ENCODE results near the gene CHCHD4.

Gene CHCHD4

DNA sequence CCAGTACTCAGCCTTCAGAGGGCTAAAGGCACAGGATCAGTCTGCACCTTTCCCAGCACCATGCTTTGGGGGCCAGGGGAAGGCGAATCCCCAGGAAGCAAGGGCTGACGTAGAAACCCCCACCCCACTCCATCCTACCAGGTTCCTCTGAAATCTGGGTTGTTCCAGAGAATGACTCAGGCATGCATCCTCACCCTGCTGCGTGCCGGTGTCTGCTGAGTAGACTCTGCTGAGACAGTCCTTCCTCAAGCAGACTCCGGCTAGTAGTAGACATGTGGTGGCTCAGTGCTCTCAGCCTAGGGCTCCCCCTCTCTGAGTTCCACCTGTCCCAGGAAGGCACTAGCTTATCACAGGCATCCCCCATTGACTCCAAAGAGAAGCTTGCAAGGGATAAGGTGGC, 9.2 kb upstream of the CHCHD4 start:
- POLR2A ChIA-PET: interaction anchor here (1.5 to 5.4 kb wide), 2 partner anchors 9 to 11 kb away, joined by 5 to 20 read pairs; partner anchors contain the start of genes CHCHD4 and TMEM43
- Histone ChIP-seq H3K9me3 (ENCODE audit: control insufficient read depth, insufficient read depth, low read depth, low read length) (no peaks in the 10 kb centered on the region), H3K36me3 (ENCODE audit: control insufficient read depth in 2 of 2, insufficient read depth in 1 of 2, low read length in 2 of 2) (peaks cover 20 to 97% of the 10 kb centered on the region in 2 experiments), H3K4me3 (ENCODE audit: low read depth, low read length) (no peak overlapping the region), H3K4me1 (ENCODE audit: control insufficient read depth, insufficient read depth, low read length) (no peaks in the 10 kb centered on the region), H3K27ac (ENCODE audit: extremely low read depth, low read depth, low read length) (no peak overlapping the region)
- no peak for TF ChIP-seq KLF7 (tag by site-specific recombination; IDR thresholded peaks at IDR 0.05; ENCODE audit: borderline replicate concordance)
- TF ChIP-seq, protein P1, sequence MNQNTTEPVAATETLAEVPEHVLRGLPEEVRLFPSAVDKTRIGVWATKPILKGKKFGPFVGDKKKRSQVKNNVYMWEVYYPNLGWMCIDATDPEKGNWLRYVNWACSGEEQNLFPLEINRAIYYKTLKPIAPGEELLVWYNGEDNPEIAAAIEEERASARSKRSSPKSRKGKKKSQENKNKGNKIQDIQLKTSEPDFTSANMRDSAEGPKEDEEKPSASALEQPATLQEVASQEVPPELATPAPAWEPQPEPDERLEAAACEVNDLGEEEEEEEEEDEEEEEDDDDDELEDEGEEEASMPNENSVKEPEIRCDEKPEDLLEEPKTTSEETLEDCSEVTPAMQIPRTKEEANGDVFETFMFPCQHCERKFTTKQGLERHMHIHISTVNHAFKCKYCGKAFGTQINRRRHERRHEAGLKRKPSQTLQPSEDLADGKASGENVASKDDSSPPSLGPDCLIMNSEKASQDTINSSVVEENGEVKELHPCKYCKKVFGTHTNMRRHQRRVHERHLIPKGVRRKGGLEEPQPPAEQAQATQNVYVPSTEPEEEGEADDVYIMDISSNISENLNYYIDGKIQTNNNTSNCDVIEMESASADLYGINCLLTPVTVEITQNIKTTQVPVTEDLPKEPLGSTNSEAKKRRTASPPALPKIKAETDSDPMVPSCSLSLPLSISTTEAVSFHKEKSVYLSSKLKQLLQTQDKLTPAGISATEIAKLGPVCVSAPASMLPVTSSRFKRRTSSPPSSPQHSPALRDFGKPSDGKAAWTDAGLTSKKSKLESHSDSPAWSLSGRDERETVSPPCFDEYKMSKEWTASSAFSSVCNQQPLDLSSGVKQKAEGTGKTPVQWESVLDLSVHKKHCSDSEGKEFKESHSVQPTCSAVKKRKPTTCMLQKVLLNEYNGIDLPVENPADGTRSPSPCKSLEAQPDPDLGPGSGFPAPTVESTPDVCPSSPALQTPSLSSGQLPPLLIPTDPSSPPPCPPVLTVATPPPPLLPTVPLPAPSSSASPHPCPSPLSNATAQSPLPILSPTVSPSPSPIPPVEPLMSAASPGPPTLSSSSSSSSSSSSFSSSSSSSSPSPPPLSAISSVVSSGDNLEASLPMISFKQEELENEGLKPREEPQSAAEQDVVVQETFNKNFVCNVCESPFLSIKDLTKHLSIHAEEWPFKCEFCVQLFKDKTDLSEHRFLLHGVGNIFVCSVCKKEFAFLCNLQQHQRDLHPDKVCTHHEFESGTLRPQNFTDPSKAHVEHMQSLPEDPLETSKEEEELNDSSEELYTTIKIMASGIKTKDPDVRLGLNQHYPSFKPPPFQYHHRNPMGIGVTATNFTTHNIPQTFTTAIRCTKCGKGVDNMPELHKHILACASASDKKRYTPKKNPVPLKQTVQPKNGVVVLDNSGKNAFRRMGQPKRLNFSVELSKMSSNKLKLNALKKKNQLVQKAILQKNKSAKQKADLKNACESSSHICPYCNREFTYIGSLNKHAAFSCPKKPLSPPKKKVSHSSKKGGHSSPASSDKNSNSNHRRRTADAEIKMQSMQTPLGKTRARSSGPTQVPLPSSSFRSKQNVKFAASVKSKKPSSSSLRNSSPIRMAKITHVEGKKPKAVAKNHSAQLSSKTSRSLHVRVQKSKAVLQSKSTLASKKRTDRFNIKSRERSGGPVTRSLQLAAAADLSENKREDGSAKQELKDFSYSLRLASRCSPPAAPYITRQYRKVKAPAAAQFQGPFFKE (tag by site-specific recombination; IDR thresholded peaks at IDR 0.05; ENCODE audit: borderline replicate concordance): no peak
- TF ChIP-seq, protein P2, sequence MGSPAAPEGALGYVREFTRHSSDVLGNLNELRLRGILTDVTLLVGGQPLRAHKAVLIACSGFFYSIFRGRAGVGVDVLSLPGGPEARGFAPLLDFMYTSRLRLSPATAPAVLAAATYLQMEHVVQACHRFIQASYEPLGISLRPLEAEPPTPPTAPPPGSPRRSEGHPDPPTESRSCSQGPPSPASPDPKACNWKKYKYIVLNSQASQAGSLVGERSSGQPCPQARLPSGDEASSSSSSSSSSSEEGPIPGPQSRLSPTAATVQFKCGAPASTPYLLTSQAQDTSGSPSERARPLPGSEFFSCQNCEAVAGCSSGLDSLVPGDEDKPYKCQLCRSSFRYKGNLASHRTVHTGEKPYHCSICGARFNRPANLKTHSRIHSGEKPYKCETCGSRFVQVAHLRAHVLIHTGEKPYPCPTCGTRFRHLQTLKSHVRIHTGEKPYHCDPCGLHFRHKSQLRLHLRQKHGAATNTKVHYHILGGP (tag by site-specific recombination; IDR thresholded peaks at IDR 0.05): no peak
- TF ChIP-seq, protein P3, sequence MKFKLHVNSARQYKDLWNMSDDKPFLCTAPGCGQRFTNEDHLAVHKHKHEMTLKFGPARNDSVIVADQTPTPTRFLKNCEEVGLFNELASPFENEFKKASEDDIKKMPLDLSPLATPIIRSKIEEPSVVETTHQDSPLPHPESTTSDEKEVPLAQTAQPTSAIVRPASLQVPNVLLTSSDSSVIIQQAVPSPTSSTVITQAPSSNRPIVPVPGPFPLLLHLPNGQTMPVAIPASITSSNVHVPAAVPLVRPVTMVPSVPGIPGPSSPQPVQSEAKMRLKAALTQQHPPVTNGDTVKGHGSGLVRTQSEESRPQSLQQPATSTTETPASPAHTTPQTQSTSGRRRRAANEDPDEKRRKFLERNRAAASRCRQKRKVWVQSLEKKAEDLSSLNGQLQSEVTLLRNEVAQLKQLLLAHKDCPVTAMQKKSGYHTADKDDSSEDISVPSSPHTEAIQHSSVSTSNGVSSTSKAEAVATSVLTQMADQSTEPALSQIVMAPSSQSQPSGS (tag by site-specific recombination; IDR thresholded peaks at IDR 0.05; ENCODE audit: low read depth): no peak
- TF ChIP-seq, protein P4, sequence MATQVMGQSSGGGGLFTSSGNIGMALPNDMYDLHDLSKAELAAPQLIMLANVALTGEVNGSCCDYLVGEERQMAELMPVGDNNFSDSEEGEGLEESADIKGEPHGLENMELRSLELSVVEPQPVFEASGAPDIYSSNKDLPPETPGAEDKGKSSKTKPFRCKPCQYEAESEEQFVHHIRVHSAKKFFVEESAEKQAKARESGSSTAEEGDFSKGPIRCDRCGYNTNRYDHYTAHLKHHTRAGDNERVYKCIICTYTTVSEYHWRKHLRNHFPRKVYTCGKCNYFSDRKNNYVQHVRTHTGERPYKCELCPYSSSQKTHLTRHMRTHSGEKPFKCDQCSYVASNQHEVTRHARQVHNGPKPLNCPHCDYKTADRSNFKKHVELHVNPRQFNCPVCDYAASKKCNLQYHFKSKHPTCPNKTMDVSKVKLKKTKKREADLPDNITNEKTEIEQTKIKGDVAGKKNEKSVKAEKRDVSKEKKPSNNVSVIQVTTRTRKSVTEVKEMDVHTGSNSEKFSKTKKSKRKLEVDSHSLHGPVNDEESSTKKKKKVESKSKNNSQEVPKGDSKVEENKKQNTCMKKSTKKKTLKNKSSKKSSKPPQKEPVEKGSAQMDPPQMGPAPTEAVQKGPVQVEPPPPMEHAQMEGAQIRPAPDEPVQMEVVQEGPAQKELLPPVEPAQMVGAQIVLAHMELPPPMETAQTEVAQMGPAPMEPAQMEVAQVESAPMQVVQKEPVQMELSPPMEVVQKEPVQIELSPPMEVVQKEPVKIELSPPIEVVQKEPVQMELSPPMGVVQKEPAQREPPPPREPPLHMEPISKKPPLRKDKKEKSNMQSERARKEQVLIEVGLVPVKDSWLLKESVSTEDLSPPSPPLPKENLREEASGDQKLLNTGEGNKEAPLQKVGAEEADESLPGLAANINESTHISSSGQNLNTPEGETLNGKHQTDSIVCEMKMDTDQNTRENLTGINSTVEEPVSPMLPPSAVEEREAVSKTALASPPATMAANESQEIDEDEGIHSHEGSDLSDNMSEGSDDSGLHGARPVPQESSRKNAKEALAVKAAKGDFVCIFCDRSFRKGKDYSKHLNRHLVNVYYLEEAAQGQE (tag by site-specific recombination; IDR thresholded peaks at IDR 0.05): no peak
- TF ChIP-seq, protein P5, sequence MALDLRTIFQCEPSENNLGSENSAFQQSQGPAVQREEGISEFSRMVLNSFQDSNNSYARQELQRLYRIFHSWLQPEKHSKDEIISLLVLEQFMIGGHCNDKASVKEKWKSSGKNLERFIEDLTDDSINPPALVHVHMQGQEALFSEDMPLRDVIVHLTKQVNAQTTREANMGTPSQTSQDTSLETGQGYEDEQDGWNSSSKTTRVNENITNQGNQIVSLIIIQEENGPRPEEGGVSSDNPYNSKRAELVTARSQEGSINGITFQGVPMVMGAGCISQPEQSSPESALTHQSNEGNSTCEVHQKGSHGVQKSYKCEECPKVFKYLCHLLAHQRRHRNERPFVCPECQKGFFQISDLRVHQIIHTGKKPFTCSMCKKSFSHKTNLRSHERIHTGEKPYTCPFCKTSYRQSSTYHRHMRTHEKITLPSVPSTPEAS (tag by site-specific recombination; IDR thresholded peaks at IDR 0.05): no peak
- TF ChIP-seq, protein P6, sequence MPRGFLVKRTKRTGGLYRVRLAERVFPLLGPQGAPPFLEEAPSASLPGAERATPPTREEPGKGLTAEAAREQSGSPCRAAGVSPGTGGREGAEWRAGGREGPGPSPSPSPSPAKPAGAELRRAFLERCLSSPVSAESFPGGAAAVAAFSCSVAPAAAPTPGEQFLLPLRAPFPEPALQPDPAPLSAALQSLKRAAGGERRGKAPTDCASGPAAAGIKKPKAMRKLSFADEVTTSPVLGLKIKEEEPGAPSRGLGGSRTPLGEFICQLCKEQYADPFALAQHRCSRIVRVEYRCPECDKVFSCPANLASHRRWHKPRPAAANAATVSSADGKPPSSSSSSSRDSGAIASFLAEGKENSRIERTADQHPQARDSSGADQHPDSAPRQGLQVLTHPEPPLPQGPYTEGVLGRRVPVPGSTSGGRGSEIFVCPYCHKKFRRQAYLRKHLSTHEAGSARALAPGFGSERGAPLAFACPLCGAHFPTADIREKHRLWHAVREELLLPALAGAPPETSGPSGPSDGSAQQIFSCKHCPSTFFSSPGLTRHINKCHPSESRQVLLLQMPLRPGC (tag by site-specific recombination; IDR thresholded peaks at IDR 0.05): no peak
- CTCF ChIA-PET: no interaction called here

All from HEK293 (cell line).